Liver (tissue), 9 donors: ENCODE results near the gene MID2. TPM values are rescaled to one million over a fixed set of nuclear protein-coding genes. Genes with fewer than 3 reads are reported as not detected.

Experiments used
- DNase-seq: peaks from one replicate; pipeline ENCODE4 v3.0.0-alpha.2; 2017; ENCODE audit warnings: low spot score
- H3K27ac ChIP-seq, 2 donors: one replicate each; pipeline ENCODE4 v1.7.0; 2013; ENCODE audit warnings: inconsistent platforms in 2 of 2, low read length in 2 of 2, control low read depth in 1 of 2, low read depth in 1 of 2, mild to moderate bottlenecking in 1 of 2
- H3K27me3 ChIP-seq, 4 donors: one replicate each; pipeline versions ENCODE4 v1.6.1 to v1.7.0; 2013; ENCODE audit warnings: low read length in 3 of 4, inconsistent platforms in 1 of 4, mild to moderate bottlenecking in 1 of 4, moderate library complexity in 1 of 4; ENCODE audit not compliant: control insufficient read depth in 4 of 4, insufficient read depth in 4 of 4
- H3K36me3 ChIP-seq, 4 donors: one replicate each; pipeline versions ENCODE4 v1.6.1 to v1.7.0; 2013; ENCODE audit warnings: low read length in 3 of 4, mild to moderate bottlenecking in 3 of 4, low read depth in 1 of 4, moderate library complexity in 1 of 4; ENCODE audit not compliant: control insufficient read depth in 4 of 4, insufficient read depth in 3 of 4
- H3K4me1 ChIP-seq, 4 donors: one replicate each; pipeline versions ENCODE4 v1.6.1 to v1.7.0; 2013; ENCODE audit warnings: low read length in 3 of 4, mild to moderate bottlenecking in 3 of 4, moderate library complexity in 1 of 4; ENCODE audit not compliant: control insufficient read depth in 4 of 4, insufficient read depth in 4 of 4
- H3K4me3 ChIP-seq, 3 donors: one replicate each; pipeline versions ENCODE4 v1.6.1 to v1.7.0; 2013; ENCODE audit warnings: low read length in 3 of 3, control low read depth in 1 of 3, low read depth in 1 of 3, mild to moderate bottlenecking in 1 of 3
- H3K9ac ChIP-seq, 2 donors: one replicate each; pipeline ENCODE4 v1.7.0; 2013; ENCODE audit warnings: low read length in 2 of 2, mild to moderate bottlenecking in 2 of 2, moderate library complexity in 2 of 2, control low read depth in 1 of 2, low read depth in 1 of 2
- H3K9me3 ChIP-seq, 4 donors: one replicate each; pipeline versions ENCODE4 v1.6.1 to v1.7.0; 2013; ENCODE audit warnings: low read length in 3 of 4; ENCODE audit not compliant: control insufficient read depth in 4 of 4
- EGR1 ChIP-seq, 2 donors: IDR thresholded peaks; 2 replicates each; pipeline ENCODE4 v1.6.1; 2016 to 2018; ENCODE audit warnings: antibody characterized with exemption in 2 of 2, low read depth in 2 of 2
- FOXA1 ChIP-seq: IDR thresholded peaks from 2 replicates; pipeline ENCODE4 v1.6.1; 2016; ENCODE audit warnings: antibody characterized with exemption
- FOXA2 ChIP-seq: IDR thresholded peaks from 2 replicates; pipeline ENCODE4 v1.6.1; 2016; ENCODE audit warnings: antibody characterized with exemption
- HNF4G ChIP-seq: IDR thresholded peaks from 2 replicates; pipeline ENCODE4 v1.6.1; 2016; ENCODE audit warnings: antibody characterized with exemption
- JUND ChIP-seq, 2 donors: IDR thresholded peaks; 2 replicates each; pipeline ENCODE4 v1.6.1; 2016; ENCODE audit warnings: antibody characterized with exemption in 2 of 2
- RAD21 ChIP-seq, 2 donors: IDR thresholded peaks; 2 replicates each; pipeline ENCODE4 v1.6.1; 2016; ENCODE audit warnings: antibody characterized with exemption in 2 of 2, mild to moderate bottlenecking in 2 of 2
- SP1 ChIP-seq: IDR thresholded peaks from 2 replicates; pipeline ENCODE4 v1.6.1; 2018; ENCODE audit warnings: antibody characterized with exemption, mild to moderate bottlenecking
- YY1 ChIP-seq: IDR thresholded peaks from 2 replicates; pipeline ENCODE4 v1.6.1; 2016; ENCODE audit warnings: antibody characterized with exemption, mild to moderate bottlenecking
- WGBS: extraction: QIAGEN DNeasy Blood & Tissue Kit; methylation state at CpG from one replicate; pipeline ENCODE4 v1.1.7; 2013; 5-methylcytosine and 5-hydroxymethylcytosine counted together
- polyA plus RNA-seq, 2 donors: library from polyadenylated mRNA; stranded (reverse) in 1 of 2; unstranded in 1 of 2; fragments of 200-250 nt in 1 of 2; fragments of >200 nt in 1 of 2; fragmentation: Nextera tagmentation in 1 of 2; extraction: Ambion mirVana in 1 of 2; gene quantifications; one replicate each; pipeline versions ENCODE4 v1.2.1 to v1.2.3, GENCODE V29; 2013 to 2015
- total RNA-seq, 2 donors: library from RNA; depleted of rRNA; stranded (reverse); fragments of >200 nt; gene quantifications; one replicate each; pipeline ENCODE4 v1.2.3, GENCODE V29; 2014
- TF ChIP-seq, protein P1 (sequence below): fragments of 150-350 bp; IDR thresholded peaks from 2 replicates; pipeline ENCODE4 v1.5.1; 2017; ENCODE audit warnings: improper control_type of control experiment, low read depth, low read length; ENCODE audit not compliant: missing input control
- TF ChIP-seq, protein P2 (sequence below): IDR thresholded peaks from 2 replicates; pipeline ENCODE4 v1.6.1; 2016; ENCODE audit warnings: antibody characterized with exemption
- TF ChIP-seq, protein P3 (sequence below): IDR thresholded peaks from 2 replicates; pipeline ENCODE4 v1.6.1; 2016; ENCODE audit warnings: antibody characterized with exemption, mild to moderate bottlenecking
- TF ChIP-seq, protein P4 (sequence below): IDR thresholded peaks from 2 replicates; pipeline ENCODE4 v1.6.1; 2016; ENCODE audit warnings: antibody characterized with exemption
- TF ChIP-seq, protein P5 (sequence below): IDR thresholded peaks from 2 replicates; pipeline ENCODE4 v1.6.1; 2016; ENCODE audit warnings: antibody characterized with exemption
- donor health status: healthy.
- donor health status: healthy.
- donor health status: healthy.
- donor health status: healthy.
- donor health status: healthy.

MID2 gene
- total and polyA plus RNA-seq, 4 donors, result 2.2 to 12.2 (median 3.7) TPM

DNA sequence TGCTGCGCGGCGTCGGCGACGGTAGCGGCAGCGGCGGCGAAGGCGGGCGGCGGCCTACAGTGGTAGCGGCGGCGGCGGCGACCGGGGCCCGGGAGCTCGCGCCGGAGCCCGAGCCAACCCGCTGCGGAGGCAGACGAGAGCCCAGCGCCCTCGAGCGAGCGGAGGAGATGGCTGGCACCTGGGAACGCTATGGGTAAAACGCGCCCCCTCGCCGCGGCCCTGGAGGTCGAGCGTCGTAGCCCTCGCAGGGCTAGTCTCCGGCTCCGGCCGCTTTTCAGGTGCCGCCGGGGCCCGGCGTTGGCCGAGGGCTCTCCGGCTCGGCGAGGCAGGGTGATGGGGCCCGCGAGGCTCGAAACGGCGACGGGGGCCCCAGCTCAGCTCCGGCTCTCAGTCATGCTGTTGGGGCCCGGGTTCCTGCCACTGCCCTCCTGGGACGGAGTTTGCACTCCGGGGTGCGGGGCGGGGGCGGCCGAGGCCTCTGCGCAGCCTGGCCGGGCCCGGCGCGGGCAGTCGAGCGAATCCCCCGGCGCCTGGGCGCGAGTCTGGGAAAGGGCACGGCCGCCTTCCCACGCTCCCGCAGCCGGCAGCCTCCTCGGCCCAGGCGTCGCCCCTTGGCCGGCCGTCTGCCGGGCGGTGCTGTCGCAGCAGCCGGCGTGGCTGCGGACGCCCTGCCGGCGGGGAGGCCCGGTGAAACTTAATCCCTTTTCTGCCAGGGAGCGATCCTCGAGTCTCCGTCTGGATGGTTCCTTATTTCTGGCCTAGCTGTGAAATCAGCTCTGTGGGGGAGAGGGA, 768 bp downstream of the MID2 start:
- WGBS, result under 1% methylated on average over 98 of the region's 100 CpGs
- H3K4me3 ChIP-seq, result peak overlapping the region; percentile 42 to 74 (median 59)
- H3K9ac ChIP-seq, result peak overlapping the region; percentile 19 to 36
- no peaks in the 10 kb centered on the region for H3K9me3 ChIP-seq
- H3K4me1 ChIP-seq, result peaks cover 0 to 5% (median under 1%) of the 10 kb centered on the region in 4 donors
- peak; percentile 33 for DNase-seq
- peaks cover 0 to 3% (median 0%) of the 10 kb centered on the region in 4 donors for H3K27me3 ChIP-seq
- TF ChIP-seq EGR1 (IDR thresholded peaks at IDR 0.05; ENCODE audit: low read depth in 2 of 2) (no peak), FOXA2 (no peak), JUND (IDR thresholded peaks at IDR 0.05) (no peak), YY1 (no peak), HNF4G (no peak), SP1 (no peak), FOXA1 (no peak), RAD21 (IDR thresholded peaks at IDR 0.05) (no peak)
- TF ChIP-seq, protein P1, sequence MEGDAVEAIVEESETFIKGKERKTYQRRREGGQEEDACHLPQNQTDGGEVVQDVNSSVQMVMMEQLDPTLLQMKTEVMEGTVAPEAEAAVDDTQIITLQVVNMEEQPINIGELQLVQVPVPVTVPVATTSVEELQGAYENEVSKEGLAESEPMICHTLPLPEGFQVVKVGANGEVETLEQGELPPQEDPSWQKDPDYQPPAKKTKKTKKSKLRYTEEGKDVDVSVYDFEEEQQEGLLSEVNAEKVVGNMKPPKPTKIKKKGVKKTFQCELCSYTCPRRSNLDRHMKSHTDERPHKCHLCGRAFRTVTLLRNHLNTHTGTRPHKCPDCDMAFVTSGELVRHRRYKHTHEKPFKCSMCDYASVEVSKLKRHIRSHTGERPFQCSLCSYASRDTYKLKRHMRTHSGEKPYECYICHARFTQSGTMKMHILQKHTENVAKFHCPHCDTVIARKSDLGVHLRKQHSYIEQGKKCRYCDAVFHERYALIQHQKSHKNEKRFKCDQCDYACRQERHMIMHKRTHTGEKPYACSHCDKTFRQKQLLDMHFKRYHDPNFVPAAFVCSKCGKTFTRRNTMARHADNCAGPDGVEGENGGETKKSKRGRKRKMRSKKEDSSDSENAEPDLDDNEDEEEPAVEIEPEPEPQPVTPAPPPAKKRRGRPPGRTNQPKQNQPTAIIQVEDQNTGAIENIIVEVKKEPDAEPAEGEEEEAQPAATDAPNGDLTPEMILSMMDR, result no peak
- TF ChIP-seq, protein P2, sequence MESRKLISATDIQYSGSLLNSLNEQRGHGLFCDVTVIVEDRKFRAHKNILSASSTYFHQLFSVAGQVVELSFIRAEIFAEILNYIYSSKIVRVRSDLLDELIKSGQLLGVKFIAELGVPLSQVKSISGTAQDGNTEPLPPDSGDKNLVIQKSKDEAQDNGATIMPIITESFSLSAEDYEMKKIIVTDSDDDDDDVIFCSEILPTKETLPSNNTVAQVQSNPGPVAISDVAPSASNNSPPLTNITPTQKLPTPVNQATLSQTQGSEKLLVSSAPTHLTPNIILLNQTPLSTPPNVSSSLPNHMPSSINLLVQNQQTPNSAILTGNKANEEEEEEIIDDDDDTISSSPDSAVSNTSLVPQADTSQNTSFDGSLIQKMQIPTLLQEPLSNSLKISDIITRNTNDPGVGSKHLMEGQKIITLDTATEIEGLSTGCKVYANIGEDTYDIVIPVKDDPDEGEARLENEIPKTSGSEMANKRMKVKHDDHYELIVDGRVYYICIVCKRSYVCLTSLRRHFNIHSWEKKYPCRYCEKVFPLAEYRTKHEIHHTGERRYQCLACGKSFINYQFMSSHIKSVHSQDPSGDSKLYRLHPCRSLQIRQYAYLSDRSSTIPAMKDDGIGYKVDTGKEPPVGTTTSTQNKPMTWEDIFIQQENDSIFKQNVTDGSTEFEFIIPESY, result no peak
- TF ChIP-seq, protein P3, sequence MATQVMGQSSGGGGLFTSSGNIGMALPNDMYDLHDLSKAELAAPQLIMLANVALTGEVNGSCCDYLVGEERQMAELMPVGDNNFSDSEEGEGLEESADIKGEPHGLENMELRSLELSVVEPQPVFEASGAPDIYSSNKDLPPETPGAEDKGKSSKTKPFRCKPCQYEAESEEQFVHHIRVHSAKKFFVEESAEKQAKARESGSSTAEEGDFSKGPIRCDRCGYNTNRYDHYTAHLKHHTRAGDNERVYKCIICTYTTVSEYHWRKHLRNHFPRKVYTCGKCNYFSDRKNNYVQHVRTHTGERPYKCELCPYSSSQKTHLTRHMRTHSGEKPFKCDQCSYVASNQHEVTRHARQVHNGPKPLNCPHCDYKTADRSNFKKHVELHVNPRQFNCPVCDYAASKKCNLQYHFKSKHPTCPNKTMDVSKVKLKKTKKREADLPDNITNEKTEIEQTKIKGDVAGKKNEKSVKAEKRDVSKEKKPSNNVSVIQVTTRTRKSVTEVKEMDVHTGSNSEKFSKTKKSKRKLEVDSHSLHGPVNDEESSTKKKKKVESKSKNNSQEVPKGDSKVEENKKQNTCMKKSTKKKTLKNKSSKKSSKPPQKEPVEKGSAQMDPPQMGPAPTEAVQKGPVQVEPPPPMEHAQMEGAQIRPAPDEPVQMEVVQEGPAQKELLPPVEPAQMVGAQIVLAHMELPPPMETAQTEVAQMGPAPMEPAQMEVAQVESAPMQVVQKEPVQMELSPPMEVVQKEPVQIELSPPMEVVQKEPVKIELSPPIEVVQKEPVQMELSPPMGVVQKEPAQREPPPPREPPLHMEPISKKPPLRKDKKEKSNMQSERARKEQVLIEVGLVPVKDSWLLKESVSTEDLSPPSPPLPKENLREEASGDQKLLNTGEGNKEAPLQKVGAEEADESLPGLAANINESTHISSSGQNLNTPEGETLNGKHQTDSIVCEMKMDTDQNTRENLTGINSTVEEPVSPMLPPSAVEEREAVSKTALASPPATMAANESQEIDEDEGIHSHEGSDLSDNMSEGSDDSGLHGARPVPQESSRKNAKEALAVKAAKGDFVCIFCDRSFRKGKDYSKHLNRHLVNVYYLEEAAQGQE, result no peak
- TF ChIP-seq, protein P4, sequence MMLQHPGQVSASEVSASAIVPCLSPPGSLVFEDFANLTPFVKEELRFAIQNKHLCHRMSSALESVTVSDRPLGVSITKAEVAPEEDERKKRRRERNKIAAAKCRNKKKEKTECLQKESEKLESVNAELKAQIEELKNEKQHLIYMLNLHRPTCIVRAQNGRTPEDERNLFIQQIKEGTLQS, result no peak
- TF ChIP-seq, protein P5, sequence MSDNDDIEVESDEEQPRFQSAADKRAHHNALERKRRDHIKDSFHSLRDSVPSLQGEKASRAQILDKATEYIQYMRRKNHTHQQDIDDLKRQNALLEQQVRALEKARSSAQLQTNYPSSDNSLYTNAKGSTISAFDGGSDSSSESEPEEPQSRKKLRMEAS, result no peak
- H3K36me3 ChIP-seq, result no peaks in the 10 kb centered on the region
- H3K27ac ChIP-seq, result peak overlapping the region; percentile 70 to 81
